GM19351 (cell line): ENCODE measurements around the gene SLC24A3.
"Not testable (repeated sequence)": the region's sequence is repeated elsewhere in the genome, so short reads cannot be mapped to it uniquely, and the experiment has no call there.

Experiments used
- ATAC-seq: cut with Tn5 transposase; IDR thresholded peaks from one replicate; pipeline ENCODE4 v1.9.1; 2021; ENCODE audit warnings: mild to moderate bottlenecking, moderate library complexity; ENCODE audit not compliant: unreplicated experiment

Gene SLC24A3

DNA sequence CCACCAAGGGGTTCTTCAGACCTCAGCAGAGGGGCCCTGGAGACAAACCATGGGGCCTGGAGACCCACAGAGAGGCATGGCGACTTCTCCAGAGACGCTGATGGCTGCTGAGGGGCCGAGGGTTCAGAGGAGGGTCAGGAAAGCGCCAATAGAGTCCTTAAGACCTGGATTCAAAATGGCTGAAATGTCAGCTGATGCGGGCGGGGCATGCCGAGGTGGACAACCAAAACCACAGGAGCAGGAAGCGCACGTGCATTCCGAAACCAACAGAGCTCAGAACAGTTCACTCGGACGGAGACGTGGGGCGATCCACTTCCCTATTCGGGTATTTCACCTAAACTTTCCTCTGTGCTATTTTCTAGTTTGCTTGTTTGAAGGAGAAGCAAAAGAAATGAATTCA, 445.7 kb downstream of the SLC24A3 start:
- ATAC-seq, result peak; percentile 84

DNA sequence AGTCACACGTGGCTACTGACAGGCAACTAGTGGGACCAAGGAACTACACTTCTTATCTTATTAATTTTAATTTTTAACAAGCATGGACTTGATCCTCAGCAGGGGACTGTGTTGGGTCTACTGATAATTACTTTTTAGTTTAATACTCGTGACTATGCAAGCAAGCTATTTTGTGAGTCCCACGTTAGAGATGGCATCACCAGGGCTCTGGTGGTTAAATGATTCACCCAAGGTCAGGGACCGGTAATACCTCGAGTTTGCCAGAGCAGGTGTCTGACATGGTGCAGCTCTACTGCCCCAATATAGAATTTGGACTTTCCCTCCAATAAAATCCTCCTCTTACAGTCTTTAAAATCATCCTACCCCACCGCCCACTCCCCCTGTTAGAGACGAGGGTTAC, 447.0 kb downstream of the SLC24A3 start:
- ATAC-seq, result peak; percentile 33

DNA sequence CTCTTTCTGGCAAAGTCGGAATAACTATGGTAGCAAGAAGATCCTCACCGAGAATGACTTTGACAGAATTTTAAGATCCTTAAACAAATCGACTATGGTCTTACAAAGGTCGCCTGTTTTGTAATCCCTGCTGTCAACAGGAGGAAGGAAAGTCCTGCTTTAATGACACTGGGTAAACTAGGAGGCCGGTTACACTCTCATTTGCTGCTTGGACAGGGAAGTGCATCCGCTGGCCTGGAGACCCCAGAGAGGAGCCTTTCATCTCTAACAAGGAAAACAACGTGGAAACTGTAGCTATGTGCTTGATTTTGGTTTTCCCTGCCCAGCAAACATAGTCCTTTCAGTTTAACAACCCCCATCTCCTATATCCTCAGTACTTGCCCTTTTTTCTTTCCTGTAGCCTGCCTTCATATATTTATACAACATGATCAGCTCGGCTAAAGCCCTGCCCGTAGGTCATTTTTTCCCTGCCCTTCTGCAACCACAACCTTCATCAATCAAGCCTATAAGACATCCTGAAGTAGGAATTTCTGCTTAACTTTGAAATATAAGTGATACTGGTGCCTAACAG, 448.5 kb downstream of the SLC24A3 start:
- no peak for ATAC-seq

DNA sequence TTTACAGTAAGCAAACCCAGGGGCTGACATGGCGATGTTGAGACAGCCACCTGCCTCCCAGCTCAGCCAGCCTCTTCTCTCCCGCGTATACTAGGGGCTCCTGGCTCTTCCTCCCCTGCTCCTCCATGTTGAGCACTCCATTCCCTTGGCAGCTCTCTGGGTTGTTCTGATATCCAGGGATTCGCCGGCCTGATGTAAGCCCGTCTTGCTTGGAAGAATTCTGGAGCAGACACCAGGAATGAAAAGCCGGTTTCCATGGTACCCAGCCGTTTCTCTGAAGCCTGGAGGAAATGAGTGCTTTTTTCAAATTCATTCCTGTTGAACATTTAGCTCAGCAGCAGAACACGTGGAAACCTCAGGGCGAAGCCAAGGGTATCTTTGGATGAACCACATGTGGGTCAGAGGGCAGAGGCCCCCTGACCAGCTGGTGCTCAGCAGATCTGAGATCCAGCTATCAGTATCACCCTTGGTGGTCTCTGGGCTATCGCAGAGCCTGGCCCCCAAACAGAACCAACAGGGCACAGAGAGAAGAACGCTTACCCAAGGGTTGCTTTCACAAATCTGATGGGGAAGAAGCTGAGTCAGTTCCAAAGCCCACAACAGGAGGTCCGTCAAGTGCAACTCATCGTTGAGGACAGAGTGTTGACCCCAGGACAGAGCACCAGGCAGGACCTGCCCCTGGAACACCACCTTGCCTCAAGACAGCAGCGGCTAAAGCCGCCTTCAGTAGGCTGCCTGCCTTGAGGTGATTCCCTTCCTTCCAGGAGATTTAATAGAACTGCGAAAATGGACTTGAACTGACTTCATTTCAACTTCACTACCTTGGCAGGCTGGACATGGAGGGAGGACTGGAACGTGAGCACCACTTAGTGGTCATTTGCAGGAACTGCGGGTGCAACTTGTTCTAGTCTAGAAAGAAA, 449.5 kb downstream of the SLC24A3 start:
- peak; percentile 51 for ATAC-seq

DNA sequence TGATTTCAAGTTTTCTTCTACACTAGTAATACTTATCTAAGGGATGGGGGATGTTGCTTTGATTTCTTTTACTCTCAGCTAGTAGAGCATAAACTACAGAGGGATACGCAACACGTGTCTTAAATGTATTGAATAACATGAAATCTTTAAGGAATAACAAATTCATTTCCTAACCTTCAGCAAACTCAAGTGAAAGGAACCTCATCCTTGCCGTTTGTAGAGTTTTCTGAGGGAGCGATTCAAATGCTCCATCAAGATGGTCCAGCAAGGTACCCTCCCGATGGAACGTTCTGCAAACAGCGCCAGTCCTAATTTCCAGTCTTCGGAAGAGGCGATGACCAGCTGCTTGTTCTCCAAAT, 450.2 kb downstream of the SLC24A3 start:
- ATAC-seq, result no peak

DNA sequence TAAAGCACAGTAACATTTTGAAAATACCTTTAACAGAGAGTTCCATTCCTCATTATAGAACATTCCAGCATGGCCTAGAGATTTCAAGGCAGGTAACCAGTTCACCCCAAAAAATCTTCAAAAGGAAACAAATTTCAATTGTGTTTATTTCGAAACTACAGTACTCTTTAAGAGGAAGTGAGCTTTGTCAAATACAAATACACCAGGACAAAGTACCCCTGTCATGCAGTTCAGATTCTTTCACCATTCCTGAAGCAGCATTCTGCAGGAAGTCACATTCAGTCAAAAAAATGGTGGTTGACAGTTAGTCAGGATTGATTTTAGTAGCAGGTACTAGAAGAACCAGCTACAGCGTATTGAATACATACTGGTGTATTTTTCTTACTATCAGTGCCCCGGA, 456.0 kb downstream of the SLC24A3 start:
- no peak for ATAC-seq

DNA sequence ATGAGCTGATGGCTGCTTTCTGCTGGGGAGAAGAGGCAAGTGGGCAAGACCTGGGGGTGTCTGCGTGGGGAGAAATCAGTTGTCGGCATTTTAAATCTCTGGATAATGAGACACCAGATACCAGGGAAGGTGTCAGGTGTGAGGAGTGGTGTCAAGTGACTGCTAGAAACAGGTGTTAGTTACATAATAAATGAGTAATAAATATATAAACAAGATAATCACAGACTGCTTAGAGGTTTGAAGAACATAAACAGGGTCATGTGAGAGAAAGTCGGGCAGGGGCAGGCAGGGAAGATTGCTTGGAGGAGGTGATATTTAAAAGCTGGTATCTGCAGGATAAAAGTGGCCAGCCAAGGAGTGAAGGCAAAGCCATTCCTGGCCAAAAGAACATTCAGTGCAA, 458.4 kb downstream of the SLC24A3 start:
- no peak for ATAC-seq

DNA sequence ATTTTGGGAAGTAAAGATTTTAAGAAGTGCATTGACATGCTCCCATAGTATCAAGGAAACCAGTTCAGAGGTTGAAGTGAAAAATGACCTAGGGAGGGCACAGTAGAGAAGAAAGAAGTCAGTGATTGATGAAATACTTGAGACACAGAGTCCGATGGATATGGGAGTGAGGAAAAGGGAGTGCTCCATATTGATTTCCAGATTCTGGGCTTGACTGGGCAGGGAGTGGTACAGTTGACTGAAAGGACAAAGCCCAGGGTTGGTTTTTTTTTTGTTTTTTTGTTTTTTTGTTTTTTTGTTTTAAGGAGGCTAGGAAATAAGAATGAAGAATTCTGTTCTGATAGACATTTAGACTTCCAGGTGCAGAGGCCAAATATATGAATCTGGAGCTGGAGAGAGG, 458.9 kb downstream of the SLC24A3 start:
- ATAC-seq, result no peak

DNA sequence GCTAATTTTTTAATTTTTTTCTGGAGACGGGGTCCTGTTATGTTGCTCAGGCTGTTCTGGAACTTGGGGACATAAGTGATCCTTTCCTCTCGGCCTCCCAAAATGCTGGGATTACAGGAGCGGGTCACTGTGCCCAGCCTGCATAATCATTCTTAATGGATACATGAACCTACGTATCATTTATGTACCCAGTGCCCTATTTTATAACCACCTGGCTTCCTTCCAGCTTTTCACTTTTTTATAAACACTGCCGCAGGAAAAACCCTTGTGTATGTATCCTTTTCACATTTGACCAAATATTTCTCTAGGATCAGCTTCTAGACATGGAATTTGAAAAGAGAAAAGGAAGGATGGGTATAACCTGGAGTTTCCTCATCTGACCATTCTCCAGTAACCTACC, 460.1 kb downstream of the SLC24A3 start:
- no peak for ATAC-seq

DNA sequence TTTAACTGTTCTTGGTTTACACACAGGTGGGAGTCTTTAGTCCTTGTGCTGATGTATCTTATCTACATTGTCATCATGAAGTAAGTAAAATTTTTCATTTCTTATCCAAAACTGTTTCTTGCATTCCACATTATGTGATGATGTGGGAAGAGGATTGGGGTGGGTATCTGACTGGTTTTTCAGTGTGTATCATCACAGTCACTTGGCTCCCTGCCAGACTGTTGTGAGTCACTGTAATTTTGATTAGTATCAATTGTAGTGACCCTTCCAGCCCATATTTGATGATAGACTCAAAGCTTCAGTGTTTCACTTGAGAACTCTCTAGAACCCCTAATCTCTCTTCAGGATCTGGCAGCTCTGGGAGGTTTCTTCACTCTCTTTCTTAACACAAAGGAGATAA, 461.1 kb downstream of the SLC24A3 start:
- ATAC-seq, result no peak

DNA sequence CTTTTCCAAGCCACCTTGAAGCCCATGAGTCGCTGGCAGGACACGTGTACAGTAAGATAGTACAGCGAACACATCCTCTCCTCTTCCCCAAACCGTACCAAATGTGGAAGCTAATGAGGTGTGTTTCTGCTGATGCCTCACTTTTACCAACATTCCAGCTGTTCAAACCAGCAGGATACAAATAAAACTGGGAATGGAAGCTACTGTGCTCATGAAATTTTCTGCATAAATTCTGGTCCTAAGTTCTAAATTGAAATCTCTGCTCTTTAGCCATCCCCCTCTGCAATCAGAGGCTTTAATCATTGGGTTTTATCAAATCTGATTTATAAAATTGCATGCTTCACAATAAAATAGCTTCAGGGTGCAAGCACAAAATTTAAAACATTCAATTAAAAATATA, 463.8 kb downstream of the SLC24A3 start:
- no peak for ATAC-seq

DNA sequence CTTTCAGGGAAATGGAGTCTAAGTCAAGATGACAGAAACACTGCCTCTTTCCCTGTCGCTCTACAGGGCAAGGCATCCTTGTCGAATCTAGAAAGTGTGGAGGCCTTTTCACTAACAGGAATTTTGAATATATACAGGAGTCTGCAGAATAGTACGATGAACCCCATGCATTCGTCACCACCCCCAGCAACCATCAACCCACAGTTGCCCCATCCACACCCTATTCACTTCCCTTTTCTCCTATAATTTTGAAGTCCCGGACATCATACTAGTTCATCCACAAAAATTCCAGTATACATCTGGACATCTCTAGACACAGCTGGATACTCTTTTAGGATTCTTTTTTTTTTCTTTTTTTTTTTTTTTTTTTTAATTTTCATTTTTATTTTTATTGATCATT, 464.9 kb downstream of the SLC24A3 start:
- ATAC-seq, result no peak

DNA sequence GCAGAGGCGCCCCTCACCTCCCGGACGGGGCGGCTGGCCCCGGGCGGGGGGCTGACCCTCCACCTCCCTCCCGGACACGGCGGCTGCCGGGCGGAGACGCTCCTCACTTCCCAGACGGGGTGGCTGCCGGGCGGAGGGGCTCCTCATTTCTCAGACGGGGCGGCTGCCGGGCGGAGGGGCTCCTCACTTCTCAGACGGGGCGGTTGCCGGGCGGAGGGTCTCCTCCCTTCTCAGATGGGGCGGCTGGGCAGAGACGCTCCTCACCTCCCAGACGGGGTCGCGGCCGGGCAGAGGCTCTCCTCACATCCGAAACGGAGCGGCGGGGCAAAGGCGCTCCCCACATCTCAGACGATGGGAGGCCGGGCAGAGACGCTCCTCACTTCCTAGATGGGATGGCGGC, 466.1 kb downstream of the SLC24A3 start:
- not testable (repeated sequence) for ATAC-seq

DNA sequence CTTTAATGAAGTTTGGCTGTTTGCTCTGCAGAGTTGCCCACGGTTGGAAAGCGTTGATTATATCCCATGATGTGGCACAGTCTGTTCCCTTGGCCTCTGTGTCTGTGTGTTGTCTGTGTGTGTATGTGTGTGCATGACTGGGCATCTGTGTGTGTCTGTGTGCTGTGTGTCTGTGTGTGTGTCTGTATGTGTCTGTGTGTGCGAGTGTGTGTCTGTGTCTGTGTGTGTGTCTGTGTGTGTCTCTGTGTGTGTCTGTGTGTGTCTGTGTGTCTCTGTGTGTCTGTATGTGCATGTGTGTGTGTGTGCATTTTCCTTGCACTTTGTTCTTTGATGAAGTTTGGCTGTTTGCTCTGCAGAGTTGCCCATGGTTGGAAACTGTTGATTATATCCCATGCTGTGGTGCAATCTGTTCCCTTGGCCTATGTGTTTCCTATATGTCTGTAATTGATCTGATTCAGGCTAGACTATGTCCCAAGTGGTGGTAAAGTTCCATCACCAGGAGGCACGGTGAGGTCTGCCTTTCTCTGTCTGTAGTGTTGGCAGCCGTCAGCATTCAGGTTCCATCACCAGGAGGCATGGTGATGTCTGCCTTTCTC, 467.6 kb downstream of the SLC24A3 start:
- ATAC-seq, result no peak

DNA sequence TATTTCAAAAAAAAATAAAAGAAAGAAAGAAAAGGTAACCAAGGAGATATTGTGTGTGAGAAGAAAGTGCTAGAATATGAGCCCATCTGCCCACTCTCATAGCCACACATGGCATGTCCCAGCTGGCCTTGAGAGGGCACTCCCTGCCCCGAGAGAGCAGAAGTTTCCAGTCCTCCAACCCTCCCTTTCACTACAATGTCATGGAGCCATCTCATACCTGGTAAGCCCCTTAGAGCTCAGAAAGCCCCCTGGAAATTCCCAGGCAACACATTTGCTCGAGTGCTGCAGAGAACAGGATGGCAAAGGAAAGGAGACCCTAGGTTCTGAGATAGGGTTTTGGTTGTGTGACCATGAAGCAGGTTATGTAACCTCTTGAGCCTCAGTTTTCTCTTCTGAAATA, 469.8 kb downstream of the SLC24A3 start:
- ATAC-seq, result no peak

DNA sequence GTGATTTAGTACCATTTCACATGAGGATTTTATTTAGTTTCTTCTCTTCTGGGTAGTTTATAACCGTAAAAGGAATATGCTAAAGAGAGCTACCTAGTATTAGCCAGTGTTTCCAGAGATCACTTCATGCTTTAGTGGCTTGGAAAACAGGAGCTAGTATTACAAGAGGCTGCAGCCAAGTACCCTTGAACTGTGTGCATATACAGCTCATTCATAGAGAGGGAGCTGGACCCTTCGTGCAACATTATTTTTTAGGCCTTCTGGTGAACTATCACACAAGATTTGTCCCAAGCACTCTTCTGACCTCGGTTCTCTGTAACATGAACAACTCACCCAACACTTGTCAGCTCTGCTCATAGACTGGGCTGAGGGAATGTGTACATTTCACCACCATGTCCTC, 470.7 kb downstream of the SLC24A3 start:
- ATAC-seq, result no peak

DNA sequence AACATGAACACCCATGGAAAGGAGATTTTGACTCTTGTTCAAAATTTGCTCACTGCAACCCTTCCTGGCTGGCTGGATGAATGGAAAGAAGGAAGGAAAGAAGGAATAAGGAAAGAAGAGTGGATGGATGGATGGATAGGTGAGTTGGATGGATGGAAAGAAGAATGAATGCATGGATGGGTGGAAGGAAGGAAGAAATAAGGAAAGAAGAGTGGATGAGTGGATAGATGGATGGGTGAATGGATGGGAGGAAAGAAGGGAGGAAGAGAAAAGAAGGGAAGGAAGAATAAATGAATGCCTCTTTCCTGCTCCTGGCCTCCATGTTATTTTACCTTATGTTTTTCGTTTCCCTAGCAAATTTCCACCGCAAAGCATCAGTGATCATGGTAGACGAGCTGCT, 471.4 kb downstream of the SLC24A3 start:
- no peak for ATAC-seq

DNA sequence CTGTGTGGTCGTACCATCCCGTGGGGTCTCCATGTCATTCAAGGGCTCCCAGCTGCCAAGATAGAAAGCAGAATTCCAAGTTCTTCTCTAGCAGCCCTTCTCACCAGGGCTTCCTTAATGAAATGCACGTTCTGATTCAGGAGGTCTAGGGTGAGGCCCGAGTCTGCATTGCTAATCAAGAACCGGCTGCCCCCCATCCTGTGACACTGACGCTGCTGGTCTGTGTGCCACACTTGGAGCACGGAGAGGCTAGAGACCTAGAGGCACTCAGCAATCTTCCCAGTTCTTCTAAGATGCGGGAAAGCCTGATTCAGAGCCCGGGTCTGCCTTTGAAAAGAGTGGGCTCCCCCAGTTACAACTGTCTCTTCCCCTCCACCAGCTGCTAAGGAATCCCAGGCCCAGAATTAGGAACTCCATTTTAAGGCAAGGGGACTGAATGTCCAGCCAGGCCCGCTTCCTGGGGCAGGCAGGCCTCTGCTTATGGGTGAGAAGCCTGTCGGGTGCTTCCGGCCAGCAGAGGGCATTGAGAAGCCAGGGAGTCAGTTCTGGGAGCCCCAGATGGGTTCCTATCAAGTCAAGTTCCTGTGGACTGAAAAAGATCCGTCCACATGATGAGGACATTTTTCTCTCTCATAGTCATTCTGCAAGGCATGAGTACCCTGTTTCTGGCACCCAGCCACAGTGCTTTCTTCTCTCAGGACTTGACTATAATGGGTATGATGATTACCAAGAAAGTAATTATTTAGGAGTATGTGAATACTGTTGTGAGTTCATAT, 475.8 kb downstream of the SLC24A3 start:
- no peak for ATAC-seq

DNA sequence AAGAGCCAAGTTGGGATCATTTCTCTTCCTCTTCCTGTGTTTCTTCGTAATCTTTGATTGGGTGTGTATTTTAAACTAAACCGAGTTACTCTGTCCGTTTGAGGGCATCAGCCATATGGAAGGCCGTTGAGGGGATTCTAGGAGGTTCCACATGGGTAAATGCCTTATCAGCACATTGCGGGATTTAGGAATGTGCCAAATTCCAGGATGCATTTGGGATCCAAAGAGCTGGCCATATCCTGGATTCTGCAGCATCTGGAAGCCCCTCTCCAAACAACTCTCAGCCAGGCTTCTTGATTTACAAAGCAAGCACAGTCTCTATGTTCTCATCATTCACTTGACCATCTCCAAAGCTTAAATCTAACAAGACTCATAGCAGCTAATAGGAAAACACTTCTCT, 478.0 kb downstream of the SLC24A3 start:
- ATAC-seq, result no peak

DNA sequence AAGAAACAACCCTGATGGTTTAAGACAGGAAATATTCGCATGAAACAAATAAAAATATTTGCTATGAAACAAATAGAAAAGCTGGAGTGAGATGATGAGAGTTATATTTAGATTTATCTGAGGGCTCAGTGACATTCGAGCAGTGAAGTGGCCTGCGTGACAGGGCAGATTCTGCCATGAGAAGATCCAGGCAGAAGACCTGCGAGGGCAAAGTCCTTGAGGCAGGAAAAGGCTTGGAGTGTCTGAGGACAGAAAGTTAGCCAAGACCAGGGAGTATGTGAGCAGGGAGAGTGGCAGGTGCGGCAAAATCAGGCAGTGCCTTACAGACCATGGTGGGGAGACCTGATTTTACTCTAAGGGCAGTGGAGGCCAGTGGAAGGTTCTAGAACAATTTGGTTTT, 478.7 kb downstream of the SLC24A3 start:
- ATAC-seq, result no peak

DNA sequence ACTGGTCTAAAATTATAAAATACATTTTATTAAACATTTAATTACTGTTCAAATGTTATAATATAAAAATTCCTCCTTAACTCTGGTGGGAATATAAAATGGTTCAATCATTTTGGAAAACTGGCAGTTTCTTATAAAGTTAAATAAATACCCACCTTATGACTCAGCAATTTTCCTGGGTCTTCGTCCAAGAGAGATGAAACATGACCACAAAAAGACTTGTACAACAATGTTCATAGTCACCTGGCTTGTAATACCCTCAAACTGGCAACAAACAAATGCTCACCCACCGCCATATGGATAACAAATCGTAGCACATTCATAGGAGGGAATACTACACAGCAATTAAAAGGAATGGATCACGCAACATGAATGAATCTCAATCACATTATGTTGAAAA, 479.7 kb downstream of the SLC24A3 start:
- no peak for ATAC-seq
